NCI-H1436 (cell line): ENCODE measurements around the gene KCNMA1.

Experiments
- DNase-seq: peaks from one replicate; lab custom pipeline; 2025; lab: John Stamatoyannopoulos, UW

Gene KCNMA1

DNA sequence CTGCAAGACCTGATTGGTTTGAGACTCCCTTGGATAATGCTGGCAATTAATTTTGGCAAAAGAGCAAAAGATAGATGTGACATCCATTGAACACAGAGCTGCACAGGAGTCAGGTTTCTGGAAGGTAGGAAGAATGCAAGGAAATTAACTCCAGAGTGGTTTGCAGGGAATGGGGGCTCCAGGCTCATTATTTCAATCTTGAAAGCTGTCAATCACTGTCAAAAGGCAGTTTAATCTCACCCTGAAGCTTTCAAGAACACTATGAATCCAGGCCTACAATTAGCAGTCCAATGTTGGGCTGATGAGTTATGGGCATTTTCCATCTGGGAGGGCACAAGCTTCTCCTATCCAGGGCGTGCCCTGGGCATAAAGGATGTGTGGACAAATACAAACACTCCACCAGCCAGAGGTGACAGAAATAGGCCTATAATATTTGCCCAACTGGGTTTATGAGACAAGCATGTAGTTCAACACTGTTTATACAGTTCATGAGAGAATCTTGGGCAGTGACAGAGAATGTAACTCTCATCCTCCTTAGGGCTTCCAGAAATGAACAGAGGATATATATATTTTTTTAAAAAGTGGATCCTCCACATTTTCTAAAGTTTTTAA lies 80.5 kb downstream of the KCNMA1 start:
- no peak for DNase-seq

DNA sequence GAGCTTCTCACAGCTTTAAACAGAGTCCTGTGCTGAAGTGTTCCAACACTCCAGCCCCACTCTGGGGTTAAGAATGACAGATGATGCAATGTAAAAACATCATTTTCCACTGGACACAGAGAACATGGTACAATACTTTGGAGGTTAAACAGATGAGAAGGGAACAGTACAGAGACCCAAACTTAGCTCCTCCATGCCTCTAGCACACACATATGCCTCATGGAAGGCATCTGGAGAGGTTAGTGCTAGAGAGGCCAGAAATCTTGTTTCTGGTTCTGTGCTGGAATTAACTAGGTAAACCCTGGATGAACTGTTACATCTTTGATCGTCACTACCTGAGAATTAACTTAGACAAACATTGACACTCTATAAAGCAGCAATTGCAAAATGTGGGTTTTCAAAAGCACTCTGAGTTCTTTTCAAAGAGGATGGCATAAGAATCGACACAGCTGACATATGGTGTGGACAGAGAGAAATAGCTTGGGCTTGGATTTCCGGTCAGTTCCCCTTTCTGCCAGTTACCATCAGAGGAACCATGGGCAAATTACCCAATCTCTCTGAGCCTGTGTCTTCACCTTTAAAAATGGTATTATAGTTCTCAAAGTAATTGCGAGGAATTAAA lies 81.9 kb downstream of the KCNMA1 start:
- no peak for DNase-seq

DNA sequence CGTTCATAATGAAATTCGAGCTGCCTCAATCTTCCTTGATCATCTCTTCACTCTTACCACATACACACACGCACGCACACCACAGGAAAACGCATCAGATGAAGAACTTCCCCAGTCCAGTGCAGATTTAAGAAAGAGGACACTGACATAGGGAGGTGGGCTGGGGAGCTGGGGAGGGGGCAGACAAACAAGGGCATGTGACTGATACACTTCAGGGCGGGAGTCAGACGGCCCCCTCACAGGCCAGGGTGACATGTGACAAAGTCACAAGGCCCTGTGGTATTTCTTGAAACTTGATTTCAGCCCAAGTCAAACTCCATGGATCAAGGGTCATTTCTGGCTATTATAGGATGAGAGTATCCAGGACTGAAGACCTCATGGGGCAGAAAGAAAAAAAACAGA lies 82.6 kb downstream of the KCNMA1 start:
- no peak for DNase-seq

DNA sequence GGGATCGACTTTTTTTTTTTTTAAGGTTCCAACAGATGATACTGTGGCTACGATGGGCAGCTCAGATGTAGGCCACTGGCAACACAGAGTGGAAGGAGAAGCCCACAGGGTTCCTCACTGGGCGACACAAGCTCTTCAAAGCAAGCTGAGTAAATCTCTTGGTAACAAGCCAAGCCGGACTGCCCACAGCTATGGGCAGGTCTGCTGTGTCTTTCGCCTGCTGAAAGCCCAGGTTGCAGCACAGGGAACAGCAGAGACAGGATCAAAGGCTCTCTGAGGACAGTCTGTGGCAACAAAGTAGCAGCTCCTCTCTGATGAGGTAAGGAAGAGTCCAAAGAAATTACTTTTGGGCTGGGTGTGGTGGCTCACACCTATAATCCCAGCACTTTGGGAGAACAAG lies 83.6 kb downstream of the KCNMA1 start:
- DNase-seq, result no peak

DNA sequence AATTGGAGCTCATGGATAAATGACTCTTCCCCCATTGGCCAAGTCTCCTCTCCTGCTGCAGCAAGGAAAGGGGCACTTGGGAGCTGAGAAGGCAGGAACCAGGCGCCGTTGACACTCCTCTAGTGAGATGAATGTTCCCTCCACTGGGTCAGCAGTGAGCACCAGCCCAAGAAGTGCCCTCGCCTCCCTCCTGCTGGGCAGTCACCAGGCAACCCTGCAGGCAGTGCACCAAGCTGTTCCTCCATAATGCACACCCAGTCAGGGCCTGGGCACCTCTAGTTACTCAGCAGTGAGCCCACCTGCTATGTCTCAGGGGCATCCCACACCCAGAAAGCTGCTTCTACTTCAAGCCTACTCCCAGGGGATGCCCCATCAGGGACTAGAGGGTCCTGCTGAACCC lies 84.3 kb downstream of the KCNMA1 start:
- DNase-seq, result no peak

DNA sequence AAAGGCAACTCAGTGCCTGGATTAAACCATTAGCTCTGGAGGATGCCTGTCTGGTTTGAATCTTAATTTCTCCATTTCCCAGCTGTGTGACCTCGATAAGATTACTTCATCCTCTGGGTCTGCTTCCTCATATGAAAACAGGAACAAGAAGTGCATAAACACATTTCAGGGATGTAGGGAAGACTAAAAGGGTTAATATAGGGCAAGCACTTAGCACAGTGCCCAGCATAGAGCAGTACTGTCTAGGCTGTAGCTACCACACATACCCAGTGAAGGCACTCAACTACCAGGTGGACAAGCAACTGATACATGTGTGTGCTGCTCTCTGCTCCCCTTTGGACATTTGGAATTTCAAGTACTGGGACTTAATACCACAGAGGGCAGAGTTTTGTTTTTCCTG lies 85.4 kb downstream of the KCNMA1 start:
- no peak for DNase-seq

DNA sequence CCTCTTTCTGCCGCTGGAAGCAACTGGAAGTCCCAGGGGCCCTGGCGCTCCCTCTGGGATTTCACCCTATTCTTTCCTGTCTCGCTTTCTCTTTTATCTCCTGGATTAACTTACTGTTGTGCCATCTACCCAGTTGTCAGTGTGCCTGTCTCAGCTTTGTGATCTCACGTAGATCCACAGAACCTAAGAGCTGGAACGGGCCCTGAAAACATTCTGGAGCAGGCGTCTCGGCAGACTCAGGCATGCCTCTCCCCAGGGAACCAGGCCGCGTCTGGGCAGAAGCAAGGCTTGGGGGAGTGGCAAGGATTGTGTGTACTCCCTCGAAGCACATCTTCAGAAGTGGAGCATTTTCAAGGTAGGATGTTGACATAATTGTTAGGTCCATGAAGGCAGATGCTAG lies 87.2 kb downstream of the KCNMA1 start:
- peak; percentile 34 for DNase-seq

DNA sequence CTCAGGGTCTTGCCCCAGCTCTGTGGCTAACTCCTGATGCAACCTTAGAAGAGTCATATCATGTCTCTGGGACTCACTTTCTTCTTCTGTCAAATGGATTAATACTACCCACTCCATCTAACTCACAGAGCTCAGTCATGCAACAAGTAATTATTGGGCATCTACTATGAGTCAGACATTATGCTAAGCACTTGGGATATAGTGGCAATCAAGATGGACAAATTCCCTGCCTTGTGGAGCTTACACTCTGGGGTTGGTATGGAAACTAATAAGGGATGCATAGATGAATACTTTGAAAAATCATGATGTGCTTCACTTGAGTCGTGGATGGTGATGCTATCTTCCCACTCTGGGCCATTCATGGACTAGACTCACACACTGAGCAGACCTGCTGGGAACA lies 88.9 kb downstream of the KCNMA1 start:
- DNase-seq, result no peak

DNA sequence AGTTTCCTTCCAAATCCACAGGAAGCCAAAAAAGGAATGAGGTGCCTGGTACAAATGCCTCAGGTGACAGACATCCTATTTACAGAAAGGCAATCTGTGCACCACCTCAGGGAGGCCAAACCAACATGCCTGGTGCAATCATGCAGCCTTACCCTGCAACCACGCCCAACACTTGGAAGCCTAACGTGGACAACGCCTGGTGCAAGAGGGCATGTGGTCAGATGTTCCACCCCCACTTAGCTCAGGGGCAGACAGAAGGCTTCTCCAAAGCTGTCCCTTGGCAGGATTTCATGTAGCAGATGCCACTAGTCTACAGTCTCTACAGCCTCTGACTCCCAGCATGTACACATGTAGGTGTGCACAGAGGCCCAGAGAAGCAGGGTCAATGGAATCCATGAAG lies 89.5 kb downstream of the KCNMA1 start:
- no peak for DNase-seq

DNA sequence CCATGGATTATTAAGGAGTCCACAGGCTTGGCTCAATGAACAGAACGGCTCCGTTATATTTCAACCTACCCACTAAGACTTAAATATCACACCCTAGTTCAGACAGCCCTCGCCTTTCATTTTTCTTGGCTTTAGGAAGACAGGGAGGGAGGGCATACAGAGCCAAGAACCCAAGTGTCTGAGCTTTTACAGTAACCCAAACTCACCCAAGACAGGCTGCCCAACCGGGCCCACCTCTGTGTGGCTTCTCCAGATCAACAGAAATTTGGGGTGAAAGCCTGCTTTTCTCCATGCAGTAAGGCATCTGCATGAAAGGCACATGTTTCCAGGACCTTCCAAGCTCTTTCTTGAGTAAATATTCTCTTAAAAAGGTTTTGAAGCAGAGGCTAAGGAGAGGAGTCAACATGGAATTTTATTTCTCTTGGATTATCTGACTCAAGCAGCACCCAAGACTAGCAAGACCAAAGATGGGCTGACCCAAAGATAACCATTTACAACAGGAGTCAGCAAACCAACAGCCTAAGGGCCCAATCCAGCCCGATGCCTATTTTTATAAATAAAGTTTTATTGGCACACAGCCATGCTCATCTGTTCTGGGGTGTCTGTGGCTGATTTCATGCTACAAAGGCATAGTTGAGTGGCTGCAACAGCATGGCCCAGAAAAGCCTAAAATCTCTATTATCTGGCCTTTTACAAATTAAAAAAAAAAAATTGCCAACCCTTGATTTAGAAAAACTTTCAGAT lies 90.1 kb downstream of the KCNMA1 start:
- no peak for DNase-seq

DNA sequence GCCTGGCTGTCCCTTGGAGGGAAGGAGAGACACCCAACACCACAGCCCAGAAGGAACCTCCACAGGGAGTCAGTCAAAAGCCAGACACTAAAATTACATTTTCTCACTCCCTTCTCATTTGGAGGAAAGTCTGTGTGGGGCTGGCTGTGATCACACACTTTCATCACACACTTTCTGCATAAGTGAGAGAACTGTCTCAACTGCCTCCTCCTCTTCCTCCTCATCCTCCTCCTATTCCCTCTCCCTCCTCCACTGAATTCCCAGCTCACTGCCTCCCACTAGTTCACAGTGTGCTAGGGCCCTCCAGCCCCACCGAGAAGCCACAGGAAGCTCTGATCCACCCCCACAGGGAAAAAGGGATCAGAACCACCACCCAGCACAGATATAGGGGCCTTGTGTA lies 91.6 kb downstream of the KCNMA1 start:
- DNase-seq, result no peak

DNA sequence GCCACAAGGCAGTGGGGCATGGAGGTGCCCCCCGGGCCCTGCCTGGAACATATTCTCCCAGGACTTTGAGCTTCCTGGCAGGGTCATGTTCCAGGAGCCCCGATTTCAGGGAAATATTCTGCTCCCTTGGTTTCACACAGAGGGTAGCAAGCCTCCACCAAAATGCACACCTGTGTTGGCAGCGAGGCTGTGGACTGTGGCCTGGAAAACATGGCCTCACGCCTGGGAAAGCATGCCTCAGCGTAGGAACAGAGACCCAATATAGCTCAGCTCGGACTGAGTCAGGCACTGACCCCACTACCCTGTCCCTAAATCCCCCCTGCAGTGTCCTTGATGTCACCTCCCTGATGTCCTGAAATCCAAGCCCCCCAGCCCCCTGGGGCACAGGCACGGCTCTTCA lies 92.0 kb downstream of the KCNMA1 start:
- no peak for DNase-seq

DNA sequence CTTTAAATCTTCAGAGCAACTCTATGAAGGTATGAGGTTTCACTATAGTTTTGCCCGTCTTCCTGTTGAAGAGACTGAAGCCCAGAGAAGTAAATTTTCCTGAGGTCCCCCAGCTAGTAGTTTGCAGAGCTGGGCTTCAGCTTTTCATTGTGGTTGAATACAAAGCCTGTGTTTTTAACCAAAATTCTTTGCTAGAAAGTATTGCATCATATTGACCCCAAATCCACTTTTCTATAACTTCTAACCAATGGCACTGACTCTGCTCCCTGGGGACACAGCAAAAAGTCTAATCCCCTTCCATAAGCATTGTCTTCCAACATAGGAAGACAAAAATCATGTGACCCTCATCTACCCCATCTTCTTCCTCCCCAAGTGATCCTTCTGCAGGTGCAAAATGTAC lies 93.0 kb downstream of the KCNMA1 start:
- DNase-seq, result no peak

DNA sequence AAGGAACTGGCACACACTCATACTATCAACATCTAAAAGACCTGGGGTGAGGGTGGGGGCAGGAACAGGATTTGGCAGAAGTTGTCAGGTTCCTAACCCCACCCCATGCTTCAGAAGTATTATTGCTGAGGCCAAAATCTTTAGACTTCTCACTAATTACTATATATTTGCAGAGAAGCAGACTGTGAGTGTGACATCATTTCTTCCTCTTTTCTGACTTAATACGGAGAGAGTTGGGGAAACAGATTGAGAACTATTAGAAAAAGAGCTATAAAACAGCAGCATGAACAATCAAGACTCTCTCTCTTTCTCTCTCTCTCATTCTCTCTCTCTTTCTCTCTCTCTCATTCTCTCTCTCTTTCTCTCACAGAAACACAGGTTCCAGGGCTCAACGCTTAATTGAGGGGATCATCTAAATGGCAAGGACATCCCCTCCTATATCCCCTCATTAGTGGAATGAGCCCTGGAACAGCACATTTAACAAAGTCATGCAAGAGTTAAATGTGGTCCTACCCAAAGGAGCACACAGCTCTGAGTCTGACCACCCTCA lies 94.8 kb downstream of the KCNMA1 start:
- no peak for DNase-seq

DNA sequence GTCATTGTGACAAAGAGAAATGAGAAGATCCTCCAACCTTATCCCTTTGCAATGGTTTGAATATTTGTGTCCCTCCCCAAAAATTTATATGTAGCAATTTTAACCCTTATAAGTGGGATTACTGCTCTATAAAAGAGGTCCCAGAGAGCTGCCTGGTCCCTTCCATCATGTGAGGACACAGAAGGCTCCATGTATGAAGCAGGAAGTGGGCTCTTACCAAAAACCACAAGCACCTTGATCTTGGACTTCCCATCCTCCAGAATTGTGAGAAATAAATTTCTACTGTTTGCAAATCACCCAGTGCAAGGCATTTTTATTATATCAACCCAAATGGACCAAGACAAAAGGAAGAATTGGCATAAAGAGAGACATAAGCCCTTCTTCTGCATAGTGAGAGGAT lies 95.7 kb downstream of the KCNMA1 start:
- no peak for DNase-seq

DNA sequence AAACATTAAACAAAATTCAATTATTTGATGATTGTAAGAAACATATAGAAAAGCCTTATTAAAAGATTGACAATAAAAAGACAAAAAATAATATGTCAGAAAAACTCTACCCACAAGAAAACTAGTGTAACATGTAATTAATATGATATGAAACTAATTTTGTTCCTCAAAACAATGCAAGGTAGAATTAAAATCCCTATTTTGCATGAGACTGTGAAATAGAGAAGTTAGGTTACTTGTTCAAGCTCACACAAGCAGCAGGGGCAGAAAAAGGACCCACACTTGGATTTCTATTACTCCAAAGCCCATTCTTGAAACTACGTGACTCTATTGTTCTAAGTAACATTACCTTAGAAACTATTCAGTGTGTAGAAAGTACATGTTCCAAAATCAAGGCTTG lies 96.4 kb downstream of the KCNMA1 start:
- DNase-seq, result no peak

DNA sequence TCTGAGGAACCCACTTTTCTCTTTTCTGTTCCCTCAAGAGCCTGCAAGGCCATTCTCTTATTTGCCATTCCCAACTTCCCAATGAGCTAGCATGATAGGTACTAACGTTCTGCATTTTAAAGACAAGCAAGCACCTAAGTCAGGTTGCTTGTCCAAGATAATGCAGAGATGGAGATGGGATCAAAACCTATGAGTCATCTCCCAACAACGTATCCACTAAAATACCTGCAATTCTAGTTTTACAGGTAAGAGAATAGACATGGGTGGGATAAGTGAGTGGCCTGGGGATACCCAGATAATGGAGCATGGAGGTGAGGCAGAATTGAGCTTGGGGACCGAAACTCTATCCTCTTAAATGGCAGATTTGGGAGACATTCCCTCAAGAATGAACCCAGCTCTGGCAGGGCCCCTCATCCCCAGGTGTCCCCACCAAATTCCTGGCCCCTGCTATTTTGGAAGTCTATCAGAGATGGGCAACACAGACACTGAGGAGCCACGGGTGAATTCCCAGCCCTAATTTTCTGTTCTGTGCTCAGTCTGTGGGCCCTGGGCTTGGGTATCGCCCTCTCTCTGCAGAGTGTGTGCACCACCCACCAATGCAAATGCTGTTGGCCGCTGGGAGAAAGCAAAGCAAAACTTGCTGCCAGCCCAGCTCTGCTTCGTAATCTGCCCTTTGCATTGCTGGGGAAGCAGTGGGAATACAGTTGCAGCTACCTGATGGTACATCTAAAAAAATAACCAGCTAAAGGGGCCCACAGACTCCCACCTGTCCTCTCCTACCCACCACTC lies 98.3 kb downstream of the KCNMA1 start:
- no peak for DNase-seq

DNA sequence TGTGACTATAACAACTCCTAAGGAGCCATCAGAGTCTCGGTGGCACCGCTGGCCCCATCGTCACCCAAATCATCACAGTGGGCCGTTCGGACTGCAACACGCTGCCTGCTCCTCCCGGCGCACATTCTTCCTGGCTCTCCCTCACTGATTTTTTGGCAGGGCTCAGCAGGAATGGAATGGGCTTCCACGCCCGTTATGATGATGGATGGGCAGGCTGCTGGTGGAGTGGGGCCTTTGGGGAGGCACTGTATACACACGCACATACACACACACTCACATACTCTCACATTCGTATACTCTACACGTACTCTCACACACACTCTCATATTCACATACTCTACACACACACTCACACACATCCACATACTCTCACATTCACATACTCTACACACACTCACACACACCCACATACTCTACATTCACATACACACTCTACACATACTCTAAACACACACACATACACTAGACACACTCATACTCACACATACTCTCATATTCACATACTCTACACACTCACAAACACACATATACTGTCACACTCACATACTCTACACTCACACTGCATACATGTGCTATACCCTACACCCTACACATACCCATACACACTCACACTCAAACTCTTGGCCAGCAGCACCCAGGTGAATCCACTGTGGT lies 99.8 kb downstream of the KCNMA1 start:
- no peak for DNase-seq

DNA sequence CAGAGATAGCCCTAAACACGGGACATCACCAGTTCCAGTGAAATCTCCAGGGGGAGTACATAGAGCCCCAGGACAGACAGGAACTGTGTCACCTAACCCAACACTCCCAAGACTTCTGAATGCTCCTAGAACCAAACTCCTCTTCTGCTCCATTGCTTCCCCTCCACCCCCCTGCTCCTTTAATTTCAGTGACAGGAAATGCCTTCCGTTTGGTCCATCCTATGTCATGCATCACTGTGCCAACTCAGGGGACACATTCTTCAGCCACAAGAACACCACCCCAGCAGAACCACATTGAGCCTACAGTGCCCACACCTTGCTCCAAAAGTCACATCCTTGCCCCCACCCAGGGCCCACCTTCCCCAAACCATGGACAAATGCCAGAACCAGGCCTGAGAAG lies 100.5 kb downstream of the KCNMA1 start:
- DNase-seq, result no peak

DNA sequence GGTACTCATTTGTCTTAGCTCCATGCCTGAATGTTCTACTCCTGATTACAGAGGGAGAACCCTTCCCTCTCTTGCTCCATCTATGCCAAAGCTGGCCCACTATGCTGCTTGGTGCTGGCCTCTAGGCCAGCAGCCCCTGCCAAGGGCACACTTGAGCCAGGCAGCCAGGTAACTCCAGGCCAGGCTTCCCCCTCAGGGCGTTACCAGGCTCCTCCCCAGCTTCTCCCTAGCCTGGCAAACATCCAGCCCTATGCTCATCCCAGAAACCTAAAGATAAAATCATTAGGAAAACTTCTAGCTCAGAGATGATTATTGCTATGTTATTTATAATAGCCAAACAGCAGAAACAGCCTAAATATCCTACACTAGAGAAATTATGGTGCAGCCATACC lies 103.7 kb downstream of the KCNMA1 start:
- no peak for DNase-seq

DNA sequence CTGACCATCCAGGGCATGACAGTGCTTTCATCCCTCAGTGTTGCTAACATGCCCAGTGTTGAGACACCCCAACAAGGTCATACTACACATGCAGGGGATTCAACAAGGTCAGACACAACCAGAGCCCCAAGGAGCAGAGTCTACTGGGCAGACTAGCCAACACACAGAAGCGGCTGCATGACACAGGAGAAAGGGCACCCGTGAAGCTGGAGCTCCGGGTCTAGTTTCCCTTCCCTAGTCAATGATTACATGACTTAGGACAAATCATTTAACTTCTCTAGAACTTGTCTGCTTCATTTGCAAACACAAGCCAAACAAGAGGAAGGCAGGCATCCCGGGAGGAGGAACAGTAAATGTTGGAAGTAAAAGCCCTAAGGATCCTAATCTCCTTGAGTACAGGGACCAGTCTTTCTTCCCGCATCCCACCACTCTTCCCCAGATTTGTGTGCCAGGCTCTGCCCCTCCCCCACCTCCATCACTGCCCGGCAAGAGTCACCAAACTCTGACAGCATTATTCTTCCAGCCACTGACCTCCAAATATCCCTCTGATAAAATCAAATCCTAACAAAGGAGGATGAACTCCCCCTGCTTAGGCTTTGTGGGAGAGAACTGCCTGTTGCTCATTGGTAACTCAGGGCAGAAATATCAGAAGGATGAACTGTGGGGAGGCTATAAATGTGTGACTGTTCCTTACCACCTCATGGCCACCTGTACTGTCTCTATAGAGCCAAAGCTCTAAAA lies 104.3 kb downstream of the KCNMA1 start:
- DNase-seq, result no peak
